Activated naive CD8-positive, alpha-beta T cell (primary cell): ENCODE measurements around the gene SRGAP3.

ENCODE experiments used
- H3K27ac Mint-ChIP-seq: one replicate; pipeline ENCODE4 v1.8.0; 2021; ENCODE audit warnings: mixed read lengths
- H3K27me3 Mint-ChIP-seq: one replicate; pipeline ENCODE4 v1.8.0; 2021; ENCODE audit warnings: mixed read lengths
- H3K36me3 Mint-ChIP-seq: one replicate; pipeline ENCODE4 v1.8.0; 2021; ENCODE audit warnings: mixed read lengths
- H3K4me1 Mint-ChIP-seq: one replicate; pipeline ENCODE4 v1.8.0; 2021; ENCODE audit warnings: low read depth, mixed read lengths
- H3K4me3 Mint-ChIP-seq: one replicate; pipeline ENCODE4 v1.8.0; 2021; ENCODE audit warnings: mild to moderate bottlenecking, mixed read lengths
- H3K9me3 Mint-ChIP-seq: one replicate; pipeline ENCODE4 v1.8.0; 2021; ENCODE audit warnings: low read depth, mixed read lengths

SRGAP3 gene

DNA sequence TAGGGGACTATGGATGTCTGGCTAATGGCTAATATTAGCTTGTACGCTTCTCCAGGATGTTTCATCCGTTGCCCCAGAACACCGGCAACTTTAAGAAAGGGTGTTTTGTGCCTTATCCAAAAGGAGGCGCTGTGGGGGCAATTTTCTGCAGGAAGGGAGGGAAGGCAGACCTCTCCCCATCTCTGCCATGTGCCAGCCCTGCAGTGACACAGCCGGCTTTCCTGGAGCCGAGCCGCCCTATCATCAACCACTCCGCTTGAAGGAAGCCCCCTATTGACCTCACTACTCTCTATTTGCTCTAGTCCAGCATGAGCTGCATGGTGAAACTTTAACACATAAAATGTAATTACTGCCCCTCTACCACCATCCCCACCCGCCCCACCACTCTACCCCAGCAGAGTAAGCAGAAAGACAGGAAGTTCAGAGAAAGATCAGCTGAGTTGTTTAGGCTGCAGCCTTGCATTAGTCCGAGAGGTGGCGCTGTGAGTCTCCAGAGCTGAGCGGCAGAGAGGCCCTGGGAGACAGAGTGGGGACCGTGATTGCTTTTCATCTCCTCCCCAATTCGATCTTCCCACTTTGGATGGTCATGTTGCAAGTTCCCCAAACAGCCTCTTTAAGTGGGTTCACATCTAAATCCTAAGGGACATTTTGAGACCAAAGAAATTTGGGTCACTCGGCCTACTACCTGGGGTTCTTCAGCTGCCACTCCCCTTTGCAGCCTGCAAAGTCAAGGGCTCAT lies 261.6 kb downstream of the SRGAP3 start:
- H3K4me3 Mint-ChIP-seq = peak overlapping the region; percentile 43
- no peaks in the 10 kb centered on the region for H3K27me3 Mint-ChIP-seq
- no peak overlapping the region for H3K27ac Mint-ChIP-seq
- H3K36me3 Mint-ChIP-seq = no peaks in the 10 kb centered on the region
- H3K9me3 Mint-ChIP-seq = no peaks in the 10 kb centered on the region
- no peaks in the 10 kb centered on the region for H3K4me1 Mint-ChIP-seq

- no peaks in the 10 kb centered on the region for H3K27me3 Mint-ChIP-seq
- H3K9me3 Mint-ChIP-seq = no peaks in the 10 kb centered on the region
- H3K36me3 Mint-ChIP-seq = no peaks in the 10 kb centered on the region
- H3K4me1 Mint-ChIP-seq = no peaks in the 10 kb centered on the region
- H3K4me3 Mint-ChIP-seq = no peak overlapping the region
- no peak overlapping the region for H3K27ac Mint-ChIP-seq
These were observed 262.2 kb downstream of the SRGAP3 start for GRCh38 chr3:8987226-8987625.

GRCh38 chr3:8986741-8987140 lies 262.7 kb downstream of the SRGAP3 start:
- Mint-ChIP-seq H3K4me3 (no peak overlapping the region), H3K36me3 (no peaks in the 10 kb centered on the region), H3K27me3 (no peaks in the 10 kb centered on the region), H3K27ac (no peak overlapping the region), H3K9me3 (no peaks in the 10 kb centered on the region), H3K4me1 (no peaks in the 10 kb centered on the region)

DNA sequence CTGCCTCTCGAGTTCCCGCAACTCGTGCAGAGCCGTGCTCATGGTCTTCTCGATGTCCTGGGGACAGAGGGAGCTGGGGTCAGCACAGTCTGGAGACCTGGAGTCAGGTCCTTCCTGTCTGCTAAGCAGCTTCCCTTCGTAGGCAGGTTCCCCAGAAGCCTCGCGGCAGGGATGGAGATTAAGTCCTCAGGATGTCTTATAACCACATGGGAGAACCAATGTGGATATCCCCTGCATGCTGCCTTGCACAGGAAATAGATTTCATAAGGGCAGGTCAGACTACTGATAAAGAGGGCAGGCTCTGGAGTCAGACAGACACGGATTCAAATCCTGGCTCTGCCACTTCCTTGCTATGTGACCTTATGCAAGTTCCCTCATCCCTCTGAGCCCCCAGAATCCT lies 263.6 kb downstream of the SRGAP3 start:
- H3K27ac Mint-ChIP-seq = no peak overlapping the region
- no peaks in the 10 kb centered on the region for H3K4me1 Mint-ChIP-seq
- peaks cover 1% of the 10 kb centered on the region for H3K27me3 Mint-ChIP-seq
- H3K4me3 Mint-ChIP-seq = no peak overlapping the region
- no peaks in the 10 kb centered on the region for H3K9me3 Mint-ChIP-seq
- no peaks in the 10 kb centered on the region for H3K36me3 Mint-ChIP-seq

DNA sequence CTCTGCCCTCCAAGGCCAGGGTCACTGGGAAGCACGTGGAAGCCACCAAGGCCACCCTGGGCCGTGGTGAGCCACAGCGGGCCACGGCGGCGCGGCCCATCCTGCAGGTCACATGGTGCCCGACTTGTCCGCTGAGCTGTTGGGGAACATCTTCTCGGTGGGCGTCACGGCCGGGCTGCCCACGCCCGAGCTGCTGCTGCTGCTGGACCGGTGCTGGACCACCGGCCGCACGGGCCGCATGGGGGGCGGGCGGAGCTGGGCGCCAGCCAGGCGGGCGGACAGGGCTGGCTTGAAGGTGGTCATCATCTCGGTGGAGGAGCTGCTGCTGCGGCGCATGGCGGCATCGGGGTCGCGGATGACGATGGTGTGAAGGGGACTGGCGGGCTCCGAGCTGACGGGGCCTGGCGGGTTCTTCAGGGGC lies 264.0 kb downstream of the SRGAP3 start:
- Mint-ChIP-seq H3K9me3 (no peaks in the 10 kb centered on the region), H3K4me3 (no peak overlapping the region), H3K27me3 (peaks cover 3% of the 10 kb centered on the region), H3K27ac (no peak overlapping the region), H3K4me1 (no peaks in the 10 kb centered on the region), H3K36me3 (no peaks in the 10 kb centered on the region)

- no peak overlapping the region for H3K4me3 Mint-ChIP-seq
- H3K27ac Mint-ChIP-seq = no peak overlapping the region
- H3K36me3 Mint-ChIP-seq = no peaks in the 10 kb centered on the region
- peaks cover 3% of the 10 kb centered on the region for H3K27me3 Mint-ChIP-seq
- no peaks in the 10 kb centered on the region for H3K4me1 Mint-ChIP-seq
- no peaks in the 10 kb centered on the region for H3K9me3 Mint-ChIP-seq
These were observed 264.9 kb downstream of the SRGAP3 start for GRCh38 chr3:8984526-8984925.

DNA sequence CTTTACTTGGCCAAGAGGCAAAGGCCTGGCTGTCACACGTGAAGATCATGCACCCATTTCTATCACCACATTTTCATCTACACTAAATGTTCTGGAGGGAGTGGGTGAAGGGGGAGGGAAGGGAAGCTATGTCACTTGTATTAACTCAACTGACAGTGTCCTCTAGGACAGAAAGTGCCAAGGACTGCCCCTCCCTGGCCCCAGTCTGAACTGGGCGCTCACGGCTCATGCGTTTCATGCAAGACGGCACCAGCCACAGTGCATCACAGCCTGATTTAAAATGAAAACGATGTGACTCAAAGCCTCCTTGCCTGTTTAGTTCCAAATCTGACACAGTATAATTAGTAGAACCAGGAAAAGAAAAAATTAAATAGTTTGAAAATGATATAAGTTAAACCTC lies 265.4 kb downstream of the SRGAP3 start:
- H3K4me1 Mint-ChIP-seq = no peaks in the 10 kb centered on the region
- H3K27me3 Mint-ChIP-seq = peaks cover 5% of the 10 kb centered on the region
- no peaks in the 10 kb centered on the region for H3K36me3 Mint-ChIP-seq
- H3K27ac Mint-ChIP-seq = no peak overlapping the region
- H3K9me3 Mint-ChIP-seq = no peaks in the 10 kb centered on the region
- H3K4me3 Mint-ChIP-seq = no peak overlapping the region

GRCh38 chr3:8983591-8983990 lies 265.9 kb downstream of the SRGAP3 start:
- Mint-ChIP-seq H3K36me3 (no peaks in the 10 kb centered on the region), H3K4me3 (no peak overlapping the region), H3K9me3 (no peaks in the 10 kb centered on the region), H3K27ac (no peak overlapping the region), H3K27me3 (peaks cover 5% of the 10 kb centered on the region), H3K4me1 (no peaks in the 10 kb centered on the region)

- Mint-ChIP-seq H3K9me3 (no peaks in the 10 kb centered on the region), H3K36me3 (no peaks in the 10 kb centered on the region), H3K4me1 (no peaks in the 10 kb centered on the region), H3K4me3 (no peak overlapping the region), H3K27ac (no peak overlapping the region), H3K27me3 (peaks cover 7% of the 10 kb centered on the region)
These were observed 266.4 kb downstream of the SRGAP3 start for GRCh38 chr3:8983026-8983425.

- Mint-ChIP-seq H3K27ac (no peak overlapping the region), H3K9me3 (no peaks in the 10 kb centered on the region), H3K36me3 (no peaks in the 10 kb centered on the region), H3K4me1 (no peaks in the 10 kb centered on the region), H3K4me3 (no peak overlapping the region), H3K27me3 (peaks cover 7% of the 10 kb centered on the region)
These were observed 266.9 kb downstream of the SRGAP3 start for GRCh38 chr3:8982509-8982908.

DNA sequence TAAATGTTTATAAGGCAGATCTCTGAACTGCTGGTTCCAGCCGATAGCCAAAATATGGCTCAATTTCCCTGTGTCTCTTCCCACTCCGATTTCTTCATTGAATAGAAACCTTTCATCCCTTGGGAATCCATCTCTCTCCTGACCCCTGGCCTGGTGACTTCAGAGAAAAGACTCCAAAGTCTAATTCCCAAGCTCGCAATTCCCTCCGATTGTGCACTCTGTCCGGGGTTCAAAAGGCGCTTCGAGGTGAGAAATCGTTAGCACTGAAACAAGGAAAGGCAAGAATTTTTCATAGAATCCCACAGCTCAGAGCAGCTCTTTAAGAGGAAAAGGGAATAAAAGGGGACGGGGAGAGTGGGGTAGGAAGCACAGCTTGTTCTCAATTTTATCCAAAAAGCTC lies 267.7 kb downstream of the SRGAP3 start:
- Mint-ChIP-seq H3K36me3 (no peaks in the 10 kb centered on the region), H3K9me3 (no peaks in the 10 kb centered on the region), H3K27ac (no peak overlapping the region), H3K4me1 (no peaks in the 10 kb centered on the region), H3K27me3 (peaks cover 7% of the 10 kb centered on the region), H3K4me3 (no peak overlapping the region)

GRCh38 chr3:8981296-8981695 lies 268.1 kb downstream of the SRGAP3 start:
- H3K27ac Mint-ChIP-seq = no peak overlapping the region
- H3K4me1 Mint-ChIP-seq = no peaks in the 10 kb centered on the region
- no peak overlapping the region for H3K4me3 Mint-ChIP-seq
- no peaks in the 10 kb centered on the region for H3K9me3 Mint-ChIP-seq
- no peaks in the 10 kb centered on the region for H3K36me3 Mint-ChIP-seq
- peaks cover 7% of the 10 kb centered on the region for H3K27me3 Mint-ChIP-seq

DNA sequence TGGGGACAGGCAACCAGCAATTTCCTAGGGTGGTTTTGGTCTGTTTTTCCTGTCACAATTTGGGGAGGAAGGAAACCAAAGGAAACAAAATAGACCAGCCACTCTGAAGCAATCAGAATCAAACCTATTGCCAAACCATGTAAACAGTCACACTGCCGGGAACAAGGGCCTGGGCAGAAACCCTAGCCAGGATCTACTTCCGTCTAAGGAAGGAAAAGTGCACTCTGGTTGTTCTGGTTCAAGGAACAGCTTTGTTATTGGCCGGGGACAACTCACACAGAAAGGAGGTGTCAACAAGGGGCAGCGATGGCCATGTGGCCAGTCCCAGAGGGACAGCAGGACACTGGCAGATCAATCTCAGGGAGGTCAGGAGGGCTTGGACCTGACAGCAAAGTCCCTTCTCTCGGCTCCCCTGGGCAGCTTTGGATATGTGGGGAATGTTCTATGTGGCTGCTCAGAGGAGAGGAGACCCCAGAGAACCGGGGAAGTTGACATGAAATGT lies 268.6 kb downstream of the SRGAP3 start:
- no peaks in the 10 kb centered on the region for H3K36me3 Mint-ChIP-seq
- H3K4me1 Mint-ChIP-seq = no peaks in the 10 kb centered on the region
- H3K27me3 Mint-ChIP-seq = peaks cover 7% of the 10 kb centered on the region
- no peak overlapping the region for H3K27ac Mint-ChIP-seq
- no peak overlapping the region for H3K4me3 Mint-ChIP-seq
- H3K9me3 Mint-ChIP-seq = no peaks in the 10 kb centered on the region

DNA sequence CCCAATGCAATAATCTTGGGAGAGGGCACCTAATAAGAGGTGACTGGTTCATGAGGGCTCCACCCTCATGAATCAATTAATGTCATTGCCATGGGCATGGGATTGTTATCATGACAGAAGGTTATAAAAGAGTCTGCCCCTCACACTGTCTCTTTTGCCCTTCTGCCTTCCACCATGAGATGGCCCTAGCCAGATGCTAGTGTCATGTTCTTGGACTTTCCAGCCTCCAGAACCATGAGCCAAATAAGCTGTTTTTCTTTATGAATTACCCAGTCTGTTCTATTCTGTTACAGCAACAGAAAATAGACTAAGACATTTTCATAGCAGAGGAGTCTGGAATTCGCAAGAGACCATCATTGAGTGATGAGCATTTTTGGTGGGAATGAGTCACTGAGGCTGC lies 270.2 kb downstream of the SRGAP3 start:
- H3K27me3 Mint-ChIP-seq = peaks cover 9% of the 10 kb centered on the region
- H3K9me3 Mint-ChIP-seq = no peaks in the 10 kb centered on the region
- H3K4me3 Mint-ChIP-seq = no peak overlapping the region
- no peak overlapping the region for H3K27ac Mint-ChIP-seq
- no peaks in the 10 kb centered on the region for H3K36me3 Mint-ChIP-seq
- H3K4me1 Mint-ChIP-seq = no peaks in the 10 kb centered on the region

GRCh38 chr3:8978551-8978950 lies 270.9 kb downstream of the SRGAP3 start:
- Mint-ChIP-seq H3K4me1 (no peaks in the 10 kb centered on the region), H3K27me3 (peaks cover 9% of the 10 kb centered on the region), H3K36me3 (no peaks in the 10 kb centered on the region), H3K27ac (no peak overlapping the region), H3K4me3 (no peak overlapping the region), H3K9me3 (no peaks in the 10 kb centered on the region)

DNA sequence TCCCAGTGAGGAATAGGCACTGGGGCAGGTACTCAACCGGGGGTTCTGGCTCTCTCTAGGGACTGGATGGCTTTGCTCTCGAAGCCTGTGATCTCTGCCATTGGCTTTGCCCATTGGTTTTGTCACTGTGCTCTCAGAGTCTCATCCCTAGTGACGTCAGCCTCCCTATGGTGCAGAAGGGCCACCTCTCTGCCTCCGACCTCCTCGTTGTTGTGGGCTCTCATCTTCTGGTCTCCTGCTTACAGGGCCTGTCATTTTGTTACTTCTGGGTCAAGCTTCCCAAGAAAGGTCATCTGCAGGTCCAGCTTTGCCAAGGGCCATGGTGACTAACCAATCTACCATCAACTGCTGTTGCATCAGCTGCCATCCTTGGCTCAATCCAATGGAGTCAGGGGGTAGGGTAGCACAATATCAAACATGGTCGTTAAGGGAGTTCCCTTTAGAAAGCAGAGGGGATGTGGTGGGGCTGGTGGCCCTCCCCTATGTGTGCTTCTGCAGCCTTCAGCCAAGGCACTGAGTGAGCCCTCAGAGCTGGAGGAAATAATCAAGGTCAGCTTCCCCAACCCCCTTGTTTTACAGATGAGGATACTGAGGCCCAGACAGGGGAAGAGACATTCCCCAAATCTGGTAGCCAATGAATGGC lies 272.8 kb downstream of the SRGAP3 start:
- Mint-ChIP-seq H3K36me3 (no peaks in the 10 kb centered on the region), H3K27me3 (peaks cover 9% of the 10 kb centered on the region), H3K27ac (no peak overlapping the region), H3K9me3 (no peaks in the 10 kb centered on the region), H3K4me3 (no peak overlapping the region), H3K4me1 (no peaks in the 10 kb centered on the region)
